ENCODE measurements around the gene TDP2. TPM values are rescaled to one million over a fixed set of nuclear protein-coding genes. Genes with fewer than 3 reads are reported as not detected.
A peak's percentile ranks its signal among the peaks of the same experiment; 100 is the strongest.
"Not testable (repeated sequence)": the region's sequence is repeated elsewhere in the genome, so short reads cannot be mapped to it uniquely, and the experiment has no call there.

The TDP2 gene
- total RNA-seq, 3 donors from 2014 or later = 31.5 to 40.6 (median 37.2) TPM

DNA sequence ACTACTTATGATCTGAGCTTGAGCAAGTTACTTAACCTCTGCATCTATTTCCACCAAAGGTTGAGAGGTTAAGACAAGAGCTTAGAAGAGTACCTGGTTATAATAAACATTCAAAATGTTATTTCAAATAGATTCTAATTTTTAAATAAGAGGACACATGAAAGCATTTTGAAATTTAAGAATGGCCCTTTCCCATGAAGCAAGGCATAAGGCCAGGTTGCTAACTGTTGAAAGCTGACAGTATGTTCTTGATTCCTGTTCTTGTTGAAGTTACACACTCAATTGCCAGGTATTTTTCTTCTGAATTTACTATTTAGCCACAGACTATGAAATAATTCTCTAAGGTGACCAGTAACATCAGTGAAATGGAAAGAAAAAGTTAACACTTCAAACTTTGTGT, 37.8 kb upstream of the TDP2 start:
- TF ChIP-seq POLR2A (IDR thresholded peaks at IDR 0.05) (no peak), CTCF (IDR thresholded peaks at IDR 0.05) (no peak), POLR2AphosphoS5 (IDR thresholded peaks at IDR 0.05) (no peak)
- peak overlapping the region in 1 of 2 donors; percentile 14 for H3K27ac ChIP-seq
- no peaks in the 10 kb centered on the region for H3K27me3 ChIP-seq
- H3K36me3 ChIP-seq = peaks cover 8% of the 10 kb centered on the region
- intact Hi-C loops (cut with DNase I; ENCODE audit: low total_unique reads) = no loop called here
- H3K4me1 ChIP-seq = no peaks in the 10 kb centered on the region
- no peak for DNase-seq (ENCODE audit: low spot score in 2 of 2)
- H3K4me3 ChIP-seq = no peak overlapping the region
- no peaks in the 10 kb centered on the region for H3K9me3 ChIP-seq

- TF ChIP-seq POLR2A (IDR thresholded peaks at IDR 0.05) (no peak), CTCF (IDR thresholded peaks at IDR 0.05) (no peak), POLR2AphosphoS5 (IDR thresholded peaks at IDR 0.05) (no peak)
- intact Hi-C loops (cut with DNase I; ENCODE audit: low total_unique reads) = no loop called here
- no peaks in the 10 kb centered on the region for H3K9me3 ChIP-seq
- no peak overlapping the region for H3K4me3 ChIP-seq
- no peaks in the 10 kb centered on the region for H3K27me3 ChIP-seq
- peaks cover 8% of the 10 kb centered on the region for H3K36me3 ChIP-seq
- H3K4me1 ChIP-seq = no peaks in the 10 kb centered on the region
- no peak overlapping the region for H3K27ac ChIP-seq
- no peak for DNase-seq (ENCODE audit: low spot score in 2 of 2)
Measured at GRCh38 chr6:24702720-24703282, 36.1 kb upstream of the TDP2 start.

GRCh38 chr6:24699521-24700359, 33.0 kb upstream of the TDP2 start:
- Histone ChIP-seq H3K9me3 (no peaks in the 10 kb centered on the region), H3K4me3 (no peak overlapping the region), H3K4me1 (no peaks in the 10 kb centered on the region), H3K27ac (peak overlapping the region in 1 of 2 donors; percentile 19), H3K27me3 (no peaks in the 10 kb centered on the region), H3K36me3 (peaks cover 7% of the 10 kb centered on the region)
- intact Hi-C loops (cut with DNase I; ENCODE audit: low total_unique reads) = no loop called here
- no peak for DNase-seq (ENCODE audit: low spot score in 2 of 2)
- TF ChIP-seq POLR2A (IDR thresholded peaks at IDR 0.05) = no peak
- no peak for TF ChIP-seq CTCF (IDR thresholded peaks at IDR 0.05)
- no peak for TF ChIP-seq POLR2AphosphoS5 (IDR thresholded peaks at IDR 0.05)

DNA sequence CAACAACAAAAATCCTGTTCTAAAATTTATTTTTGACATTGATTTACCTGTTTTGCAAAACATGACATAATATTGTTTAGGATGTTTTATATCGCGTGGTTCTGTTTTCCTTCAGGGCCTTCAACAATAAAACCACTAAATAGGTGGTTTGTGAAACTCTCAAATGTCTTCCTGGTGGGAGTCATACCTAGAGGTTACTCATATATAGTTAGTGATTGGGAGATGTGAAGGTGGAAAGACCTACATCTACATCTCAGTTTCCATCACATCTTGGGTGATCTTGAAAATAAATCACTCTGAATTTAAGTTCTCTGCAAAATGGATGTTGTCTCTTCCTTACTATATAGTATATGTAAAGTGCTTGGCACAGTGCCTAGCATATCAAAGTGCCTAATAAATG, 29.4 kb upstream of the TDP2 start:
- Histone ChIP-seq H3K36me3 (no peaks in the 10 kb centered on the region), H3K9me3 (no peaks in the 10 kb centered on the region), H3K4me3 (no peak overlapping the region), H3K27ac (no peak overlapping the region), H3K4me1 (no peaks in the 10 kb centered on the region), H3K27me3 (no peaks in the 10 kb centered on the region)
- intact Hi-C loops (cut with DNase I; ENCODE audit: low total_unique reads) = no loop called here
- DNase-seq (ENCODE audit: low spot score in 2 of 2) = no peak
- TF ChIP-seq CTCF (IDR thresholded peaks at IDR 0.05) (no peak), POLR2A (IDR thresholded peaks at IDR 0.05) (no peak), POLR2AphosphoS5 (IDR thresholded peaks at IDR 0.05) (no peak)

DNA sequence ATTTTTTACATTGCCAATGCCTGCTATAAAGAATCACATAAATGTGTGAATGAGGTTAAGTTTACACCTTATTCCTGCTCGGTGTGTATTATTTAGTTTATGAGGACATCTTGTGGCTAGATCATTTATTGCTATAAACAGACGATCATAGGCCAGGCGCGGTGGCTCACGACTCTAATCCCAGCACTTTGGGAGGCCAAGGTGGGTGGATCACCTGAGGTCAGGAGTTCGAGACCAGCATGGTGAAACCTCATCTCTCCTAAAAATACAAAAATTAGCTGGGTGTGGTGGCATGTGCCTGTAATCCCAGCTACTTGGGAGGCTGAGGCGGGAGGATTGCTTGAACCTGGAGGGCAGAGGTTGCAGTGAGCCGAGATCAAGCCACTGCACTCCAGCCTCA, 28.9 kb upstream of the TDP2 start:
- DNase-seq (ENCODE audit: low spot score in 2 of 2); H3K36me3 ChIP-seq; intact Hi-C loops (cut with DNase I; ENCODE audit: low total_unique reads): not testable (repeated sequence)

More for the DNA sequence above, 28.9 kb upstream of the TDP2 start:
- H3K27ac ChIP-seq, H3K4me1 ChIP-seq, H3K4me3 ChIP-seq, H3K9me3 ChIP-seq, H3K27me3 ChIP-seq: not testable (repeated sequence)
- peak in 2 of 3 donors; percentile 52 to 67 for TF ChIP-seq CTCF (IDR thresholded peaks at IDR 0.05)

Data from breast epithelium (tissue), 4 donors.